Activated naive CD4-positive, alpha-beta T cell treated with anti-CD3 and anti-CD28 coated beads, Interleukin-2, amount 50 U/mL, for 16 hours (primary cell): Measurements from ENCODE around the gene ITGA5.

Experiments
- DNase-seq: peaks from one replicate; pipeline ENCODE4 v3.0.0-alpha.2; 2020

ITGA5 gene

DNA sequence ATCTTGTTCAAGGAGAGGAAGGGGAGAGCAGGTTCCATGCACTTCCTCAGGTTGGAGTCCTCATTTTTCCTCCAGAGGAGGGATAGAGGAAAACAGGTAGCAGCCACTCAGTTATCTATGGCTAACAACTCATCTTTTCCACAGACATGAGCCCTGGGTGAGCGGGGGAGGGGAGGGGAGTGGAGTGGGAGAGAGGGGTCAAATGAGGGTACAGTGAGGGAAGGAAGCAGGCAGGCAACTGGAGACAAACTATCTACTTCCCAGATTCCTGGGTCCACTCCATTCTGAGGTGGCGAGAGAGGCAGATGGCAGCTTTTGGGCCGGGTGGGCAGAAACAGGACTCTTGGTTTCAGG is 32.0 kb downstream of the ITGA5 start:
- no peak for DNase-seq

DNA sequence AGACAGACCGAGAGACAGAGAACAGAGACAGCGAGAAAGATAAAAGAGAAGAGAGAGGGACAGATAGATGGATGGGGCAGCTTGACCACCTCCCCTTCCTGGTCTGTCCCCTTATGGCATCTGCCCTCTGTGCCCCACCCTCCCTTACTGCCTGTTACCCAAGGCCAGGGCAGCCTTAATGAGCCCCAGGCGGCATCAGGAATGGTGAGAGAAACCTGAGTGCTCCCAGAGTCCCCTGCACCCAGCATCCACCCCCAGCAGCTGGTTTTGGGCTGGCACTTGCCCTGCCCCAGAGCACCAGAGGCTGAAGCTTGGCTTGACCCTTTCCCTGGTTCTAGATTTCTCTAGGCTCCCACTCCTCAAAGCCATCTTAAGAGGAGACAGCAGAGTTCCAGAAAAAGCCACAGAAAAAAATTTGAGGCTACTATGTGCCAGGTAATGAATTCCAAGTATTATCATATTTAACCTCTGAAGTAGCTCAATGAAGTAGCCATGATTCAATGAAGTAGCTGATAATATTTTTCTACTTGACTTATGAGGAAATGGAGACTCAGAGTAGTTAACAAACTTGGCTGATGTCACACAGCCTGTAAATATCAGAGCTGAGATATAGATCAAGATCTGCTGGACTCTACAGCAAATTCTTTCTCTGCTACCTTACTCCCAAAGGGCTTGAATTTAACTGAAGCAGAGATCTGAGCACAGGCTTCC is 32.5 kb downstream of the ITGA5 start:
- no peak for DNase-seq

DNA sequence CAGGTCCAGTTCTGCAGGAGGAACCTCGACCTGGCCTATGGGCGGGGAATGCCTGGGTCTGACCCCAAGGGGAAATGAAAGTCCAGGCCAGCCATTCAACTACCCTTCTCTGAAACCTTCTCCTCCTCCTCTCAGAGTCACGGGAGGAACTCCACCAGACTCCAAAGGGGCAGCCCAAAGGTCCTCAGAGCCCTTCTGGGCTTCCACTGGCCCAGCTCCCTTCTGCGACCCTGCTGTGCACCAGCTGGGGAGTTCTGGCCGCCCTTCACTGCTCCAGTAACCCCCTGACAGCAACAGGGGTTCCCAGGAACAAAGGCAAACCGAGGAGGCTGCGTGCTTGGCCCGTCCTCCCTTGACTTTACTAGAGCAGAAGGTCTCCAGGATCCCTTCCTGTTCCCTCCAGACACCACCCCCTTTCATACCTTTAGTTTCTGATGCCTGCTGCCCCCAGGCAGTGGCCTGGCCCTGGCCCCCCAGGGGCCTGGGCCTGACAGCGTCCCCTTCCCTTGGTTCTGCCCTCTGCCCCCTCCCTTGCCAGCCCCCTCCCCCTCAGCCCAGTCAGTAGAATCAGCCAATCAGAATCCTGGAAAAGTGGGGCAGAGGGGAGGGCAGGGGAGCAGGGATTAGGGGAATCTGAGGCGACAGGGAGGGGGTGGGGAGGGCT is 33.7 kb downstream of the ITGA5 start:
- DNase-seq = no peak

DNA sequence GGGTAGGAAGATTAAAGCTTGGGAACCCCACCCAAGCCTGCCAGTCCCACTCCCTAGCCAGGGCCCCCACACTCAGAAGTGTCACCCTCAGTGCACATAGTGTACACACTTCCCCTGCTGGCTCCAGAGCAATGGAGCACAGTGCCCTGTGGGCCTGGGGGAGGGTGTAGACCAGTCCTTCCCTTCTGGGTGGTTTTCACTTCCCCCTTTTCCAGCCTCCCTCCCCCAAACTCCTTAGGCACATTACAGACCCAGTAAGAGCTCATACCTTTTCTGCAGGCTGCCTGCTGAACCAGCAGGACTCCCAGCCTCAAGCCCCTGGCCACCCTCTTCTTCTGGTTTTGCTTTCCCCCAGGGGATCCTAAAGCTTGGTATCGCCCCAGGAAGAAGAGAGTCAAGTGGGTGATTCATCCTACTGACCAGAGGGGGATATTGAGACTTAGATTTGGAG is 34.5 kb downstream of the ITGA5 start, which contains the start of gene ZNF385A:
Gene ZNF385A, minus strand, starts transcription at position 143 of the 451 bp plus-strand sequence. CDS start 219 bp downstream, outside the sequence.
- no peak for DNase-seq

DNA sequence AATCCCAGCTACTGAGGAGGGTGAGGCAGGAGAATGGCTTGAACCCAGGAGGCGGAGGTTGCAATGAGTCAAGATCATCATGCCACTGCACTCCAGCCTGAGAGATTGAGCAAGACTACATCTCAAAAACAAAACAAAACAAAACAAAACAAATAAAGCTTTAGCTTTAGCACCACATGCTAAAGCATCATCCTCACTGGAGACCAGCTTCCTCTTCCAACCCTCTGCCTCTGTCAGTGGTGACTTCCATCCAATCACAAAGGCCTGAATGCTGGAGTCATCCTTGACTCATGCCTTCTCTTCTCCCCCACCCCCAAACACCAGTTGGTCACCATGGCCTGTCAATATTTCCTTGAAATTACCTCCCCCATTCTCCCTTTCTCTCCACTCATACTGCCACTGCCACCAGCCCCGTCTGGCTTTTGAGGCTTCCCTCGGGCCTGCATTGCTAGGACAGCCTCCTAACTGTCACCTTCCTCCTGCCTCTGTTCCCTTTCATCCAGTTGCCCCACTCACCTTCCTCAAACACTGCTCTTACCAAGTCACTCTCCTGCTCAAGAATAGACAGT is 35.9 kb downstream of the ITGA5 start:
- DNase-seq = no peak

DNA sequence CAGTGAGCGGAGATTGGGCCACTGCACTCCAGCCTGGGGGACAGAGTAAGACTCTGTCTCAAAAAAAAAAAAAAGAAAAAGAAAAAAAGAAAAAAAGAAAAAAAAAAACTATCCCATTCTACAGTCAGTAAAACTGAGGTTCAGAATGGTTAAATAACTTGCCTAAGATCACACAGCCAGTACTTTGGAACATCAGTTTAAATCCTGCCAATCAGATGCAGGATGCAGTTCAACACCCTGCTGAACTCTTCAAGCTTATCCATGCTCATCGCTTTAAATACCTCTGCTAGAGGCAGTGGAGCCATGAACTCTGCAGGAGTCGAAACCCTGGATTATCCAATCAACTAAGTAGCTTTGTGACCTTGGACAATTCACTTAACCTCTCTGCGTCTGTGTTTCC is 37.9 kb downstream of the ITGA5 start:
- DNase-seq = no peak

DNA sequence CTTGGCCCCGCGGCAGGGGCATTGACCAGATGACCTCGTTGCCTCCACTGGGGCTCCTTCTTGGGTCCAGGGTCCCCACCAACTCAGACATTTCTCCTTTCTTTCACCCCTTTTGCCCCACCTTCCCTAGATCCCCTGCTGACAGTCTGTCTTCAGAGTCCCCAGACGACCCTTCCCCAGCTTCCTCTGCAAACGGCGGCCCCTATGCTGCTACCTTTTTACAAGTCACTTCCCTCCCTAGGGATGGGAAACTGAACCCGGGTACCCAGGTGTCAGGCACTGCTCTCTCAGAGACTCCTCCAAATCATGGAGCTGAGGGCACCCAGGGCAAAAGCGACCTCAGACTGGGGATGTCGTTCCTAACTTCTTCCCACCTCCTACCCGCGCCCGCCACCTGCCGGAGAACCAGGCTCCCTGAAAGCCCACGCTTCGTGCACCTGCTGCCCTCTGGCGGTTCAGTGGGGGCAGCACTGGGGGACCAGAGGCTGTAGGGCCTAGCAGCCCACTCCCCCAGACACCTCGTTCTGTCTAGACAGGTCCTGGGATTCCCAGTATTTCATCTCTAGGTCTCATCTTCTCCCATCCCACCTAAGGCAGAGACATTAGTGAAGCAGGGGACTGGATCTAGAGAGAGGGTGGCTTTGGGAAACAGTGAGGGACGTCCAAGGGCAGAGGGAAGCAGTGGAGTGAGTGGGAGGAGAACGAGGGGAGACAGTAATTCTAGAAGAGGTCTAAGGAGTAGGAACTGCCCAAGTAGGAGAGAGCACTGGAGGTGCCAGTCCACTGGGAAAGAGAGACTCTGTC is 39.5 kb downstream of the ITGA5 start:
- DNase-seq = peak; percentile 92

DNA sequence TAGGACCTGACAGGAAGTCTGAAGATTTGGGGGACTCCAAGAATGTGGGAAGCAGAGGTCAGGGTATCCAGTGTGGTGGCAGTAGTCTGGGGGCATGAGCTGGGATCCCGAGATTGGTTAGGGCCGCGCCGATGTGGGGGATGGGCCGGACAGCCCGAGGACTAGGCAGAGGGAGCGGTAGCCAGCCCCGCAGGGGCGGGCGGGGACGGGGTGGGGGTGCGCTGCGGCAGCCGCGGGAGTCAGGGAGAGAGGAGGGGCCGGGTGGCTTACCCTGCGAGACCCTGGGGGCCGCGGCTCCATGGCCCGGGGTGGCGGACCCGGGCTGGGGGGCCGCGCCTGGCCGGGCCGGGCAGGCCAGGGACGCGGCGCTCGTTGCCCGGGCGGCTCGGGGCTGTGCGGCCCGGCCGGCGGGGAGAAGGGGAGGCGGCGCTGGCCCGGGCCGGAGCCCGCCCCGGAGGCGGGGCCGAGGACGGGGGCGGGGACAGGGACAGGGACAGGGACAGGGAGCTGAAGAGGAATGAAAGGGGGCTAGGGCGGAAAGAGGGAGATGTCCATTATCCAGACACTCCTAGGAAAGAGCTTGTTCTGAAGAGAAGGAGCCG is 40.2 kb downstream of the ITGA5 start:
- no peak for DNase-seq

DNA sequence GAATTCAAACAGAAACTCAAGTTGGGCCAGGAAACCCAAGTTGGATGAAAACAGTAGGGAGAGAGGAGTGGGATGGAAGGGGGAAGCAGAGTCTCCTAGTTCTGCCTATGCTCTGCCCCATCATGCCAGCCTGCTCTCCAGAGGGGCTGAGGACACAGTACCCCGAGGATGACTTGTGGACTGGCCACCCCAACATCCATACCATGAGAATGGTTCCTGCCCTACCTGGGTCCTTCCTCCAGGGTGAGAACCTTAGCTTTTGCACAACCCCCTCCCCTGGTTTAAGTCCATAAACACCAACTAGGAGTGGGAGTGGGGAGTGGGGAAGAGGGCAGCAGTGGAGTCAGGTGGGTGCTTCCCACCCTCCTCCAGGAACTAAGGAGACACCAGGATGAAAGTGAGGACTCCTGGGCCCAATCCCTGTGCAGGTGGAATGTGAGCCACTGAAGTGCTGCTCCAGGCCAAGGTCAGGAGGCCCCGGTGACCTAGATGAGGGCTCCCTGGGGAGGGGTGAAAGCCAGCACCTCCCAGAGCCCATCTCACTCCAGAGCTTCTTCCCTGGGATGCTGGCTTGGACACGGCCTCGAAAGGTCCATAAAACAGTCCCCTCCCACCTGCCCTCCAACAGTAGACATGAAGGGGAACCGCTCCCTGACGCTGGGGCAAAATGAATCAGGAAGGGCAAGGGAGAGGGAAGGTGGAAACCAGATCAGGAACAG is 41.1 kb downstream of the ITGA5 start:
- no peak for DNase-seq

DNA sequence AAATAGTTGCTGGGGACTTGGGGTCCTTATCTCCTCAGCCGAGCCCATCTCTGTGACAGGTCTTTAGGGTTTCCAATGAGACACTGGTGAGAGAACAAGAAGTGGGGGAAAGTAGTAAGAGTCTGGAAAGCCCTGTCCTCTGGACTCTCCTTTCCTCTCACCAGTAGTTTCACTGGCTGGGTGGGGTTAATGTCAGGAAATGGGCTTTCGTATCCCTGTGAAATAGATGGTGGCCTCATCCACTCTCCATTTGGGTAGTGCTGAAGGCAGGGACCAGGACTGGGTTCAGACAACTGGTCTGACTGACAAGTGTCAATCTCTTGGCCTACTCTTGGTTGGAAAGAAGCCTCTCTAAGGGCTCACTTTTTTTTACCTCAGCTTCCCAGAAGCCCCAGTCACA is 42.1 kb downstream of the ITGA5 start:
- DNase-seq = no peak

DNA sequence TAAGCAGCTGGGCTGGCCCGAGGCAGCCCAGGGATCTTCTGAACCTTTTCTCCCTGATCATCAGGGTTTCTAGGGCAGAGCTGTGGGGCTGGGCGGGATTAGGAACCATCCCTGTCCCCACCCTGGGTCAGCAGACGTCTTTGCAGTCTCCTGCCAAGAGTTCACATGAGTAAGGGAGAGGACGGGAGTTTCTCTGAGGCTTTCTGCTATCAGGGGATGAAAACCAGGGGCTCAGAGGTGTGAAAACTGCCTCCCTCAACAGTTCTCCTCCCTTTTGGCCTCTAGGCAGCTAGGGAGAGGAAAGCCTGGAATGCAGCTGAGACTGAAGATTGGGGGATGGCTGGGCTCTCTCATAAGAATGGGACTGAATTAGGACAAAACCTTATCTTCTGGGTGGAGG is 42.5 kb downstream of the ITGA5 start:
- no peak for DNase-seq

DNA sequence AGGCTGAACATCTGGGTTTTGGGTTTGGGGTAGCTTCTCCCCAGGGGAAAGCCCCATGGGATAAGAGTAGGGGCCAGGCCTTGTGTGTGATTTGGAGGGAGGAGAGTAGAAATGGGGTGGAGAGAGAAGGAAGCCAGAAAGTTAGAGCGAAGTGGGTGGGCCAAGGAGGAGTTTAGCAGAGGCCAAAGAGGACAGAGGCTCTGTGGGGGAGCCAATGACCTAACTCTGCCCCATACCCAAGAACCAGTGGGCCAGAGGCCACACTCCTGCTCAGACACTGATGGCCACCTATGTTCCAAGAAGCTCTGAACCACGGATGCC is 43.8 kb downstream of the ITGA5 start:
- DNase-seq = no peak

DNA sequence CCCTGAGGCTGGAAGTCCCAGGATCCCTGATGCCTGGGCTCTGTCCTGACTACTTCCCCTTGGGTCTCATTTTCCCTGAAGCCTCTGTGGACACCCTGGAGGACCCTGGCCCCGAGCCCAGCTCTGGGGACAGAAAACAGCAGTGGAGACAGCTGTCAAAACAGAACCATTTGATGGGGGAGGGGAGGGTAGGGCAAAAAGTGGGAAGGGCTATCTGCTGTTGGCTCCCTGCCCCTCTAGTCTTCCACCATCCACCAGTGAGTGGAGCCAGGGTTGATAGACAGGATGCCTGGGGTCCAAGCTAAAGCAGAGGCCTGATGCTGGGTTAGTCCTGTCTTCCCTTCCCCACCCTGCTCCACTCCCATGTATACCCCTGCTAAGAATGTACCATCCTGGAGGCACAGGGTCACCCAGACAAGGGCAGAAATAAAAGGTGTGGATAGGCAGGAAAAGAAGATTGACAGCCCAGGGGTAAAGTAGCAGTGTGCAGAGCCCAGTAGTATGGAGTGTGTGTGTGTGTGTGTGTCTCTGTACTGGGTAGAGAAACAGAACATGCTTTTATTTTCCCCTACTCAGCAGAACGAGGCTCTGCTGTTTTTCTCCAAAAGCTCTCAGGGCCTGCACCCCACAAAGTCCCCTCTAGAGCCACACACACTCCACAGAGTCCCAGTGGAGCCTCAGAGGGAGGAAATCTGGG is 44.4 kb downstream of the ITGA5 start:
- no peak for DNase-seq

DNA sequence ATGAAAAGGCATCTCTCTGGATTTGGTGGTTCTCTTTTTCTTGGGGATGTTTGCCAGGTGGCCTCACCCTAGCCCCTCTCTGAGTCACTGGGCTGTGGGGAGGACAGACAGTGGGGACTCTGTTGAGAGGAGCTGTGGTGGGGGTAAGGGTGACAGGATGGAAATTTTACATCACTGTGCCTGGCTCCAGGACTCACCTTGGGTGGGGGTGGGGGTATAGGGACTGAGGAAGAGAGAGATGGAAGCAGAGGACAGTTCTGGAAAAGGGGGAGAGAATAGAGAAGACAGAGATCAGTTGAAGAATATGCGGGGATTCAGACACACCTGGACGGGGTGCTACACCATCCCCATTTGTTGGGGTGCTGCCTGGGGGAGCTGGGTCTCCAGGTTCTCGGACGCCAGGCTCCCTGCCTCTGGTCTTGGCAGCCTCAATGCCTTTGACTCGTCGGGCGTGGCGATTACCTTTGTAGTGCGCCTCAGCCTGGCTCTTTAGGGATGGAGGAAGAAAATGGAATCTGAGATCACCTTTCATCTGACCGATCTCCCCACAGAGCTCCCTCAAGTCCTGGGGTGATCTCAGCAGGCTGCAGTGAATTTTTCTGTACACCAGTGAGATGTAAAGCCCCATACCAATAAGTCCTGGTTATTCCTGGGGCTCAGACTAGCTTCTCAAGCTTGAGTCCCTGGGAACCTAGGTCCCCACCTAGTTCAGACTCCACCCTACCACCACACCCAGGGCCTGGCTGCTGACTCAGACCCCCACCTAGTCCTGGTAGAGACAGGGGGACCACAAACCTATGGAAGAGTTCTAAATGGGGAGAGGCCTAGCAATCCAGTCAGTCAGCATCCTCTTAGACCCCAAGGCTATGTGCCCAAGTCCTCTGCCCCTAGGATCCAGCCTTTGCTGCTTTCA is 45.2 kb downstream of the ITGA5 start:
- DNase-seq = no peak

DNA sequence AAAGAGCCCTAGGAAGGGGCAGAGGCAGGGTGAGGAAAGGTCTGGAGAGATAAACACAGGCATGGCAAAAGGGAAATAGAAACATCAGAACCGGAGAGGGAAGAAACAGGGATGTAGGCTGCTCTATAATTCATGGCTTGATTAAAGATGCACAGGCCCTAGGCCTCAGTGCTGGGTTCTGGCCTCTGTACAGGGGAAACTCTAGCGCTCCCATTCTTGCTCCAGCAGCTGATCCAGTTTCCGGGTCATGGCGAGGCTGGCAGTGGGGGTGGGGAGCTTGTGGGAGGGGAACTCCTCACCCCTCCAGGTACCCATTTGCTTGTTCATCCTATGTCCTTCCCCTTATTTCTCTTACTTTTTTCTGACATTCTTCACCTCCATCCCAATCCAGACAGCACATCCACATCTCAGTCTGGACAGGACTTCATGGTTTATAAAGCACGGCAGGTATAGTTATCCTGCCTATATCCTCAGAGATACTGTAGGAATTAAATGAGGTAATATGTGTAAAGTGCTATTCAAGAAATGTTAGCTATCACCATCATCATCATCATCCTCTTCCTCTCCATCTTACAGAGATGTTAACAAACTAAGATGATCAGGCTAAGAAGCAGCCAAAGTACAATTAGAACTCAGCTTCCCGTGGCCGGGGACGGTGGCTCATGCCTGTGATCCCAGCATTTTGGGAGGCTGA is 46.8 kb downstream of the ITGA5 start:
- no peak for DNase-seq

DNA sequence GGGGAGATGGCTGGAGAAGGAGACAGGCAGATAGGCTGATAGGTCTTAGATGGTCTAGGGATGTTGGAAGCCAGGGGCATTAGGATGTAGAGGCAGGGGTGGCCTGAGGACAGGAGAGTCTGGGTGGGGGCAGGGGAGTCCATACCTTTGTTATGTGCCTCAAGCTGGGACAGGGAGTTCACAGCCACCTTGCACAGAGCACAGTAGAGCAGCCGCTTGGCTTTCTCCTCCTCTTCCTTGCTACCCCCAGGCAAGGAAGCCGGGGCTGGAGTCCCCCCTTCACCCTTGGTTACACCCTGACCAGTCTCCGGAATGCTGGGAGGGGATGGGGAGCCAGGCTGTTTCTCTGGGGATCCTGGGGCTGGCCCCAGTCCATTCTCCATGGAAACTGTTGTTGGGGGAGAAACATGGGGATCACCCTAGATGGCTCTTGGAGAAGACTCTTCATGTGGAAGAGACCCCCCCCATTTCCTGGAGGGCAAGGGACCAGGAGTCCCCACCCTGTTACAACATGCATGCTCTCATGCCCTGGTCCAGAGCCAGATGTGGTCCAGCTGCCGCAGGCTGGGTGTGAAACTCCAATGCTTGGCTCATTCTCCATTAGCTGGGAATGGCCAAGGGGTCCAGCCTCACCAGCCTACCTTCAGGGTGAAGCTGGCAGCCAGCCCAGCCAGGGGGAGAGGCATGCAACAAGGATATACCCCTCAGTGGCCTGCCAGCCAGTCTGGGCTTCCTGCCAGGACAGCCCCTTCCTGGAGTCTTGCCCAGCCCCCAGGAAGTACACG is 47.5 kb downstream of the ITGA5 start:
- no peak for DNase-seq

DNA sequence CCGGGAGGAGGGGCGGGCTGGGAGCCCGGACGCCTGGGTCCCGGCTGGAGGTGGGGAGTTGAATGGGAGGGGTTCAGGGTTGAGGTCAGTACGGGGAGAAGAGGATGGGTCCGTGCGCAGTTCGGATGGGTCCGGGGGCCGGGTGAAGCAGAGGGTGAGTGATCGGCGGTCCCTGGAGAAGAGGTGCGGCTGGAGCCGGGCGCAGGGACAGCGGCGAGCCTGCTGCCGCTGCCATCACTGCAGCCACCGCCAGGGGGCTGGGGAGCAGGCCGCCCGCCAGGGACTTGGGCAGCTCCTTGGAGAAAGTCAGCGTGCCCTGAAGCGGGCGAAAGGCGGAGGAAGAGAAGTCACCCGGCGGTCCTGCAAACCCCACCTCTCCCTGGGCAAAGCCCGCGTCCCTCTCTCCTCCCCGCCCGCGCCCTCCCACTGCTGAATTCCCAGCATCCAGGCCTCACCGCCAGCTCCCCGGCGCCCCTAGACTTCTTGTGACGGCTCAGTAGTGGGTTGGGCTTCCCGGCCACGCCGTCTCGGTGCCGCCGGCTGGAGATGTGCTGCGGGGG is 48.8 kb downstream of the ITGA5 start:
- no peak for DNase-seq

DNA sequence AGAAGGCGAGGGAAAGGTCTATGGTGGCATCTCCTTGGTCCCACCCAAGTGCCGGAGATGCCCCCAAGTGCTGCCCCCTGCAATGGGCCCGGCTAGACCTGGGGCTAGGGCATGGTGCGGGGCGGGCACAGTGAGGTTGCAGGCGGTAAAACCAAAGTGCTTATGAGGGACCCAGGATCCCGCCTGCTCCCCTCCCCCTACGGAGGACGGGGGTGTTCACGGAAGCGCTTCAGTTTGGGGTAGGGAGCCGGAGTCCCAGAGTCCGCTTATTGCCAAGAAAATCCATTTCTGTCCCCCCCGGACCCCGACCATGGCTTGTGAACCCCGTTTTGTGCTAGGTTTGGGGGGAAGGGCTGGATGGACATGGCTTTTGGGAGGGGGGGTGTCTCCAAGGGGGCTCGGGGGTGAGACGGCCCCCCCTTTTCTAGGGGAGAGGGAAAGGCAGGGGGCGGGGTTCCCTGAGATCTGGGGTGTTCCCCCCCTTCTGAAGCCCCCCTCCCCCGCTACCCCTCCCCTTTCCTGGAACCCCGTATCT is 49.4 kb downstream of the ITGA5 start:
- no peak for DNase-seq
